Measurements from ENCODE around the gene OR6P1. TPM values are rescaled to one million over a fixed set of nuclear protein-coding genes. Genes with fewer than 3 reads are reported as not detected.

Gene OR6P1
- total and polyA plus RNA-seq, 2 of the 8 experiments (the other 6 are each of a cell fraction or from before 2014, with no cell fraction given), result not detected

DNA sequence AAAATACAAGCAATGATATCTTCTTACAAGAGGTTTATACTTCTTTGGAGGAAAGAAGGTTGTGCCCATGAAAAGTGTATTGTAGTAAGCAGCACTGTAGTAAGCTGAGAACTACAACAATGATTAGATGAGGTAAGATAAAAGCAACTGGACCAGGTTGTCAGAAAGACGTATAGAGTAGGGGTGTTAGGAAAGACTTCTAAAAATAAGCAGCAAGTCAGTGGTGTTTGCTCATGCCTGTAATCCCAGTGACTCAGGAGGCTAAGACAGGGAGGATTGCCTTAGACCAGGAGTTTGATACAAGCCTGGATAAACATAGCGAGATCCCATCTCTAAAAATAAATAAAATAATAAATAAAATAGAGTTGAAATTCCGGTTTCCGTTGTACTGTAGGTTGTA is 13.6 kb upstream of the OR6P1 start:
- no peak overlapping the region for H3K27ac ChIP-seq (ENCODE audit: low read depth, low read length)
- no peak overlapping the region for H4K8ac ChIP-seq (ENCODE audit: extremely low read depth, insufficient read depth, low read length)
- no peak overlapping the region for H2BK15ac ChIP-seq (ENCODE audit: low read length)
- FAIRE-seq, result no peak
- no peak overlapping the region for H3K4me2 ChIP-seq (ENCODE audit: insufficient read depth in 1 of 2, low read depth in 2 of 2, low read length in 2 of 2)
- H2BK12ac ChIP-seq (ENCODE audit: low read depth, low read length), result no peak overlapping the region
- no peak overlapping the region for H3K14ac ChIP-seq (ENCODE audit: insufficient read length)
- no peak overlapping the region for H2BK120ac ChIP-seq (replicated peaks; ENCODE audit: low read depth, low read length)
- H4K20me1 ChIP-seq (replicated peaks in 1 of 2; ENCODE audit: control insufficient read depth in 1 of 2, insufficient read depth in 2 of 2, low read length in 2 of 2), result no peaks in the 10 kb centered on the region
- no peak overlapping the region for H2AK5ac ChIP-seq (ENCODE audit: low read depth, low read length)
- CTCF ChIA-PET (ENCODE audit: partially characterized antibody), result interaction anchor here (1.1 kb wide), 1 partner anchor 413 kb away, joined by 3 read pairs; no protein-coding TSS in a partner anchor
- no peak overlapping the region for H4K5ac ChIP-seq (ENCODE audit: insufficient read length, low read depth, low read length)
- no peaks in the 10 kb centered on the region for H3K23me2 ChIP-seq (ENCODE audit: low read depth, low read length)
- no peak overlapping the region for H3K56ac ChIP-seq (replicated peaks; ENCODE audit: insufficient read length, low read depth, low read length)
- no peaks in the 10 kb centered on the region for H3K79me1 ChIP-seq (ENCODE audit: low read depth, low read length)
- H3K9ac ChIP-seq (replicated peaks in 1 of 4; ENCODE audit: extremely low read depth in 1 of 4, low read depth in 3 of 4, low read length in 3 of 4), result no peak overlapping the region
- H2BK20ac ChIP-seq (ENCODE audit: low read length), result no peak overlapping the region
- POLR2A ChIA-PET (ENCODE audit: partially characterized antibody), result no interaction called here
- no peaks in the 10 kb centered on the region for H3K4me1 ChIP-seq (replicated peaks in 1 of 4; ENCODE audit: control insufficient read depth in 3 of 4, insufficient read depth in 4 of 4, low read length in 3 of 4)
- 95% methylated on average over 4 of the region's 4 CpGs; no CpG with 5 or more reads in 1 of the 2 experiments for WGBS, 2 experiments (ENCODE audit: extremely low coverage in 1 of 2, insufficient coverage in 1 of 2, insufficient read length in 1 of 2, insufficient replicate concordance in 2 of 2, low coverage in 1 of 2, low lambda C conversion rate in 2 of 2, missing lambda C conversion rate in 1 of 2)
- H3K36me3 ChIP-seq (ENCODE audit: control insufficient read depth in 2 of 4, insufficient read depth in 4 of 4, low read length in 3 of 4), result no peaks in the 10 kb centered on the region
- H3K9me3 ChIP-seq (ENCODE audit: insufficient read depth in 2 of 2, low read depth in 1 of 2, low read length in 1 of 2), result no peaks in the 10 kb centered on the region
- no peak overlapping the region for H3K23ac ChIP-seq (ENCODE audit: insufficient read length)
- no peak overlapping the region for H2AFZ ChIP-seq (ENCODE audit: low read length)
- H3K79me2 ChIP-seq (ENCODE audit: control insufficient read depth in 1 of 2, insufficient read depth in 2 of 2, low read length in 2 of 2), result no peaks in the 10 kb centered on the region; a peak in 1 of 4 replicates
- H3K4me3 ChIP-seq (ENCODE audit: extremely low read depth in 1 of 4, insufficient read depth in 2 of 4, low read depth in 3 of 4, low read length in 4 of 4), result no peak overlapping the region
- H3K18ac ChIP-seq (ENCODE audit: extremely low read depth, low read length), result no peak overlapping the region
- H3K4ac ChIP-seq (replicated peaks; ENCODE audit: insufficient read length, low read depth, low read length), result no peak overlapping the region
- DNase-seq (ENCODE audit: low read depth in 1 of 2, low spot score in 2 of 2), result no peak
- H2BK5ac ChIP-seq (ENCODE audit: low read depth, low read length), result no peak overlapping the region
- no peak overlapping the region for H4K91ac ChIP-seq (replicated peaks; ENCODE audit: insufficient read length, low read length)
- H3K27me3 ChIP-seq (replicated peaks in 1 of 4; ENCODE audit: control insufficient read depth in 3 of 4, extremely low read depth in 1 of 4, insufficient read depth in 3 of 4, low read length in 3 of 4), result no peaks in the 10 kb centered on the region
- TF ChIP-seq CHD1 (IDR thresholded peaks at IDR 0.05; ENCODE audit: low read depth, low read length) (no peak), POLR2A (IDR thresholded peaks at IDR 0.05; ENCODE audit: control extremely low read depth in 1 of 2, low read depth in 2 of 2, low read length in 2 of 2) (no peak), ASH2L (IDR thresholded peaks at IDR 0.05; ENCODE audit: low read length) (no peak), YY1 (IDR thresholded peaks at IDR 0.05; ENCODE audit: low read depth, low read length) (no peak)
